CD4-positive, alpha-beta T cell treated with Interleukin-17A for 1 hour (primary cell): ENCODE measurements around the gene SPAG17.

Experiments
- DNase-seq: peaks from one replicate; pipeline ENCODE4 v3.0.0-alpha.2; 2020

Gene SPAG17

DNA sequence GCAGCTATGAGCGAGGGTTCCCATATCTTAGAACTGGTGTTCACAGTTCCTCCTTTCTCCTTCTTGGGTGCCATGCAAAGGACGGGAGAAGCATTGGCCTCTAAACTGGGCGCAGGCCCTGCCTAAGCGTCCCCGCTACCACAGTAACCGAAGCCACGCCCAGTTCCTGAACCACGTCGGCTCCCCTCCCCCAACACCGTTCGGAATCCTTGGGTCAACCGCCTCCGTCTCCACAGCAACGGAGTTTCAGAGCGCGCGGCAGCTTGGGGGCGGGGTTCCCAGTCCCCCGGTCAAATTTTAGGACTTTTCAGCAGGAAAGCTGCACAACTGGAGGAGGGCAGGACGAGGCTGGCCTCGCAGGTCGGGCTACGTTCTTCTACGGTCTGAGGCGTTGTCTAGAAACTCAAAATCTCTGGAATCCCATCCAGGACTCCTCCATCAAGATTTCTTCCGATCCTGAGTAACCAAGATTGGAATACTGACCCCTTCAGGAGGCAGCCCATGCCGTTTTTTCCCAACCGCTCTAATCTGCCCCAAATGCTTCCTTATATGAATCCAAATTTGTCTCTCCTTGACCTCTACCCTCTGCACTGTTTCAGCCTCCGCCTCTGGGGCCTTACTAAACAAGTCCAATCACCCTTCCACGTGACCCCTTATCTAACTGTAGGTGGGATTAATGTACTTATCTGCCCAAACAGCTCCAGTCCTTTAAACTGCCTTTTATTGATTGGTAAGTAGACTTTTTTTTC lies at the start of gene SPAG17:
Gene SPAG17 (minus strand): TSS at position 145 of the 749 bp plus-strand sequence. CDS start 71 bp downstream, at position 74.
- no peak for DNase-seq

GRCh38 chr1:118225471-118225870 lies 40.4 kb upstream of the SPAG17 start:
- DNase-seq: no peak

DNA sequence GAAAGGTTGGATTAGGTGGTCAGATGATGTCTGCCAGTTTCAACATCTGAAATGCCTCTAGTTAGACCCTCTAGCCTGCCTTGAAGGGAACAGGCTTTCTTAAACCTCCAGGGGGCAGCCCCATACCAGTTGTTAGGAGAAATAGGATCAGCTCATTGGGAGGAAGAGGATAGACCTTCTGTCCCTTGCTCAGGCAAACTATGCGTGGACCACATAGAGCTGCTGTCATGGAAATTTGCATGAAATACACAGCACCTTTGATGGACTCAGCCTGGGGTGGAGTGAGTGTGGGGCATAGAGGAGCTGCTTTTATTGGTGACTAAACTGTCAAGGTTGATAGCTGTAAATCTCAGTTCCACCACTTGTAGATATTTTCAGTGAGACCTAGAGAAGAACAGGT lies 38.4 kb upstream of the SPAG17 start:
- DNase-seq: no peak

GRCh38 chr1:118219438-118219837 lies 34.4 kb upstream of the SPAG17 start:
- no peak for DNase-seq

GRCh38 chr1:118217141-118217838 lies 32.3 kb upstream of the SPAG17 start:
- DNase-seq: no peak

DNA sequence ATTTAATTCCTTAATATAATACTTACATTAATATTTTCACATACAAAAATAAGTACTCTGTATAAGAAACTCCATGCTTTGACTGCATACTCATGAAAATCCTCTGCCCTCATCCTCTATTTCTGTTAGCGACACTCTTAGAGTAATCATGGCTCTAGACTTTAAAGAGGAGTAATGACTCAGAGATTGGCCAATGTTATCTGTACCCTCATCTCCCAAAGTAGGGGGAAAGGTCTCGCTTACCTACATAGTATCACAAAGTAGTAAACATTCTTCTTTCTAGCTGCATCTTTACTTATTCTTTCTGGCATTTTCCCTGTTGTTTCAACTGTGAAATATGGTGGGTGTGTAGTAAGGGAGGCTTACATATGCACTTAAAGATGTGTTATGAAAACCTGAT lies 29.8 kb upstream of the SPAG17 start:
- no peak for DNase-seq

- DNase-seq: no peak
These were observed 25.7 kb upstream of the SPAG17 start for GRCh38 chr1:118210723-118211110.

- no peak for DNase-seq
These were observed 25.2 kb upstream of the SPAG17 start for GRCh38 chr1:118210051-118210722.

DNA sequence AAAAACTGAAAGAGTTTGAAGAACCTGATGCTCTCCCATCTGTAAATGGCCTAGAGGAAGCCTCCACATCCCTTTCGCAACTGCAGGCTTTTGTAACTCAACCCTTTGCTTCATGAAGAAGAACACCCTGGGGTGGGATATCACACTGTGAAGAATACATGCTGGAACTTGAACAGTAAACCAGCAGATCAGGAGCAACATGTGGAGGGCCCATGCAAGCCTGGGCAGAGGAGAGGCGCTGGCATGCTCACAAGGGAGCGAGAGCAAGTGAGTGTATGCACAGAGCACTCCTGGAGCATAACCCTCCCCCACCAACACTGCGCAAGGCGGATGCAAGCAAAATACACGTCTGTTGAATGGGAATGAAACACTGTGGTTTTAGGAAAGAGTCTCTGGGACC lies 24.6 kb upstream of the SPAG17 start:
- no peak for DNase-seq

GRCh38 chr1:118206966-118207365 lies 21.9 kb upstream of the SPAG17 start:
- no peak for DNase-seq

DNA sequence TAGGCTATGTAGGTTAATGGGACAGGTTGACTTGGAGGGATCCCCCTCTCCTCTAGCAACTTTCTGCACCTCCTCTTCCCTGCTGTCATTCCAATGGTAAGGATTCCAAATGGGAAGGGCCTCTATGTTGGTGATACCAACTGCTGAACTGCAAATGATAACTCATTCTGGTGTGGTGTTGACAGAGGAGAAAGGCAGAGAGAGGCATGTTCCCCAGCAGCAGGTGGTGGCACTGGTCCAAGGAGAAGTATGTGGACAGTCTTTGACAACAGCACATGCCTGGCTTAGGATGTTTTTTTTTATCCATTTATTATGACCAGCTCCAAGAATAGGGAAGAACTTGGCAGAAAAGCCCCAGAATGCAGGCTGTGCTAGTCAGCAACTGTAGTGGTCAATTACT lies 19.6 kb upstream of the SPAG17 start:
- no peak for DNase-seq

GRCh38 chr1:118204105-118204504 lies 19.1 kb upstream of the SPAG17 start:
- DNase-seq: no peak

DNA sequence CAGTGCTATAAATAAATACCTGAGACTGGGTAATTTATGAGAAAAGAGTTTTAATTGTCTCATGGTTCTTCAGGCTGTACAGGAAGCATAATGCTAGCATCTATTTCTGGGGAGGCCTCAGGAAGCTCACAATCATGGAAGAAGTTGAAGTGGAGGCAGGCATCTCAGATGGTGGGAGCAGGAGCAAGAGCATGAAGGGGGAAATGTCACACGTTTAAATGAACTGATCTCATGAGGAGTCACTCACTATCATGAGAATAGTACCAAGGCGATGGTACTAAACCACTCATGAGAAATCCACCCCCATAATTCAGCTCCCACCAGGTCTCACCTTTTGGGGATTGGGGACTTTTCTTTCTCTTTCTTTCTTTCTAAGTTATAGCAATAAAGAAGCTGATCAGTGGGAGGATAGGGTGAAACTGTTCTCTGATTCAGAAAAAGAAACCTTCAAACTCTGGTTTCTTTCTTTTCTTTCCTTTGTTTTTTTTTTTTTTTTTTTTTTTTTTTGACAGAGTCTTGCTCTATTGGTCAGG lies 17.1 kb upstream of the SPAG17 start:
- no peak for DNase-seq

- no peak for DNase-seq
These were observed 16.5 kb upstream of the SPAG17 start for GRCh38 chr1:118201524-118201923.

DNA sequence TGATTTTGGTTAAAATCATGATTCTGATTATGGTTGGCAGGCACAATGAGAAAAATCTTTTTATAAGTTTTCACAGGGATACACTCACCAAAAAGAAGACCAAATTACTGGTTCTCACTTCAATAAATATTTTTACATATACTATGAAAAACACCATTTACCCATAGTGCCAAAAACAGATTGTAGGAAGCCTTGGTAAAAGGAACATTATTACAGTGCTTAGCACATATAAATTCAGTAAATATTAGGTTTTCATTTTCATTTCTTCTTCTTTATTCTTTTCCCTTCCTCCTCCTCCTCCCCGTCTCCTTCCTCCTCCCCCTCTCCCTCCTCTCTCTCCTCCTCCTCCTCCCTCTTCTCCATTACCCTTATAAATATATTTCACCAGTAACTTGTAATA lies 15.8 kb upstream of the SPAG17 start:
- DNase-seq: no peak

DNA sequence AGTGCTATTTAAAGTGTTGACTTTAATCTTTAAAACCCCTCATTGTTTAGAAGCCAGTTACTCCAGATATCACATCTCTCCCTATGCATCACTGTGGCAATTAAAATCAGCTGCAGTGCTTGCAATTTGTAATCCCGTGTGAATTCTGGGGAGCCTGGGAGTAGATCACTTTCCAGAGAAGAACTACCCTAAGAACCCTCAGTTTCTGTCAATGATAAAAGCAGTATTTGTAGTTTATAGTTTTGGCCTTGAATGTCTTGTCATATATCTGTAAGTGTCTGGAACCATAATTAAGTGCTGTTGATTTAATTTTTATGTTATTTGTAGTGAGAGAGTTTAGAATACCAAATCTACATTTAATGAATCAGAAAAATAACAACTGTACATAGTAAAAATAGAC lies 5.5 kb upstream of the SPAG17 start:
- no peak for DNase-seq

DNA sequence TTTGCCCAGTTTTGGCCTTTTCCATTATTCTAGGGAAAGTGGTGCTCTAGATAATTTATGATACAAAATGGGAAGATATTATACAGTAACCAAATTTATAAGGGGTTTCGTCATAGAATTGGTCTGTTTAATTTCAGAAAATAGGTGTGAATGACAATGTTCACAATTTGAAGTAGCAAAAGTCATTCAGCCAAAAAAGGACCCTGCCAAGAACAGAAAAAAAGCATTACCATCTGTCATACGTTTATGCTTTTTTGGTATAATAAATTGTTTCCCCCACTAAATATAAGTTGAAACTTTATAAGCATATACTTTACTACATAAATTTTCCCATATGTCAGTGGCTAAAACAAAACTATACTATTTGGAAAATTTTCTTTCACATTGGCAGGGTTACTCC lies 4.5 kb upstream of the SPAG17 start:
- DNase-seq: no peak

- no peak for DNase-seq
These were observed 3.4 kb upstream of the SPAG17 start for GRCh38 chr1:118188411-118188810.

DNA sequence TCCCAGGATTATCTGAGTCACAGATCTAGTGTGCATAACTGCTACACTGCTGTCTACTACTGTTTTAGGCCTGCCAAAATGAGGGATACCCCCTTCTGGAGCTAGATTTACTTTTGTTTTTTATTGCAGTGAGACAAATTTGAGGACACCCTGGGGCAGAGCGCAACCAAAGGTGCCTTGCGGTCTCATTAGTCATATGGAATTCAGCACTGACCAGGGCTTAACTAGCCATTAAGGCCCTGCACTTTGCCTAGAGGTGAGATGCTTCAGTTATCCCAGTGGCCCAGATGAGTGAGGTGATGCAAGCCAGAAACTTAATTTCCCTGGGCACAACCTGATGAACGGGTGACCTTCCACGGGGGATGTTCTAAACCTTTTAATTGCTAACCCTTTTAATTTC lies 998 bp upstream of the SPAG17 start:
- DNase-seq: no peak

DNA sequence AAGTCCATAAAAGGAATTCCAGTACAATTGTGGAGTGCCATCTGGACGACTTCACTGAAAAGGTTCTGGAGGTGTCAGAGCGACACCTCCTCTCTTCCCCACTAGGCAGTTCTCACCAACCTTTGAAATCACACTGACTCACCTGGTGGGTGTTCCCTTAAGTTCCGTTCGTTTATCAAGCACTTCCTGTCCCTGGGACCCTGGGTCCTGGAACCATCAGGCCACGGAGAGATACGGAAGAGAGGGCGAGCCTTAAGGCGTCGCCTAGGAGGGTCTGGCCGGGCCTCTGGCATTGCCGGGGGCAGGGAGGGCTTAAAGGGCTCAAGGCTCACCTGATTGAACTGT lies 317 bp downstream of the SPAG17 start:
- DNase-seq: no peak

DNA sequence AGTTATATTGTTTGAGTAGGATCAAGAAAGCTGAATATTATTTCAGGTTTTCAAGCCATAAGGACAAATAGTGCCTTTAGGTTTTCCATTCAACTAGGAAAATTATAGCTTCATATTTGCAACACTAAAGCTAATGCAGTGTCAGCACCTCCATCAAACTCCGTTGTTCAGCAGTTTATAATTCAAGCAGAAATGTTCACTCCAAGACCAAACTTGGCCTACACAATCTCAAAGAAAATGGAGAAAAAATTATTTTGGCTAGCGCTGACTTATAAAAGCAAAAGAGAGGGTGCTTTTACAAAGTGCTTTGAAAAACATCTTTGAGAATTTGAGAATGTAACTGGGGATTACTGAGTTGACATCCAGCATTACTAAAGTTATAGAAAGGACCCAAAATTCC lies 1.4 kb downstream of the SPAG17 start:
- no peak for DNase-seq

GRCh38 chr1:118177998-118178397 lies 7.0 kb downstream of the SPAG17 start:
- no peak for DNase-seq

GRCh38 chr1:118169016-118169415 lies 16.0 kb downstream of the SPAG17 start:
- DNase-seq: no peak

- no peak for DNase-seq
These were observed 24.2 kb downstream of the SPAG17 start for GRCh38 chr1:118160806-118161205.
